Ovary (tissue), 3 donors: ENCODE data around the gene CNGA1.

ENCODE experiments used
- CTCF ChIP-seq, 3 donors: fragments of 450-650 bp in 2 of 3; fragments of 200-600 bp in 1 of 3; IDR thresholded peaks; one replicate each; pipeline versions ENCODE4 v1.5.1 to v1.8.0; 2016 to 2022; ENCODE audit warnings: antibody characterized with exemption in 3 of 3, mild to moderate bottlenecking in 1 of 3
- EP300 ChIP-seq: sonication (generic); formaldehyde crosslinking; IDR thresholded peaks from one replicate; pipeline ENCODE4 v1.6.1; 2017; ENCODE audit warnings: antibody characterized with exemption
- donor health status: DM: no; HTN: no; CAD: no.

- TF ChIP-seq CTCF (IDR thresholded peaks at IDR 0.05) = no peak
- no peak for TF ChIP-seq EP300
These were observed 10.7 kb downstream of the CNGA1 start for GRCh38 chr4:48005781-48006180.
